Memory B cell (primary cell): ENCODE results near the gene ILRUN.
"Not testable (repeated sequence)": the region's sequence is repeated elsewhere in the genome, so short reads cannot be mapped to it uniquely, and the experiment has no call there.

Experiments
- ATAC-seq: fragments of 150-1000 bp; cut with Tn5 transposase; 2 replicates; pipeline ENCODE4 v1.10.0; 2021; ENCODE audit warnings: low read depth, mild to moderate bottlenecking, moderate library complexity
- DNase-seq, 2 donors: peaks; one replicate each; pipeline ENCODE4 v3.0.0; 2022; ENCODE audit warnings: low spot score in 2 of 2
- H3K27ac Mint-ChIP-seq: one replicate; pipeline ENCODE4 v1.8.0; 2022; ENCODE audit warnings: mild to moderate bottlenecking, moderate library complexity, mixed read lengths
- H3K27me3 Mint-ChIP-seq: one replicate; pipeline ENCODE4 v1.8.0; 2022; ENCODE audit warnings: mixed read lengths
- H3K36me3 Mint-ChIP-seq: one replicate; pipeline ENCODE4 v1.8.0; 2022; ENCODE audit warnings: mild to moderate bottlenecking, mixed read lengths
- H3K4me1 Mint-ChIP-seq: one replicate; pipeline ENCODE4 v1.8.0; 2022; ENCODE audit warnings: mixed read lengths
- H3K4me3 Mint-ChIP-seq: one replicate; pipeline ENCODE4 v1.8.0; 2022; ENCODE audit warnings: mild to moderate bottlenecking, moderate library complexity, mixed read lengths
- H3K9me3 Mint-ChIP-seq: one replicate; pipeline ENCODE4 v1.8.0; 2022; ENCODE audit warnings: mixed read lengths

Gene ILRUN

GRCh38 chr6:34650823-34651222, 45.7 kb downstream of the ILRUN start:
- H3K27ac Mint-ChIP-seq = no peak overlapping the region

GRCh38 chr6:34650232-34650631, 46.3 kb downstream of the ILRUN start:
- not testable (repeated sequence) for H3K4me3 Mint-ChIP-seq, DNase-seq, H3K27ac Mint-ChIP-seq, H3K9me3 Mint-ChIP-seq, ATAC-seq, H3K27me3 Mint-ChIP-seq
- Mint-ChIP-seq H3K36me3 (peaks cover 23% of the 10 kb centered on the region), H3K4me1 (peaks cover 21% of the 10 kb centered on the region)

More at GRCh38 chr6:34650823-34651222, 45.7 kb downstream of the ILRUN start:
- H3K4me3 Mint-ChIP-seq = no peak overlapping the region
- no peaks in the 10 kb centered on the region for H3K9me3 Mint-ChIP-seq
- H3K27me3 Mint-ChIP-seq = no peaks in the 10 kb centered on the region
- peaks cover 21% of the 10 kb centered on the region for H3K4me1 Mint-ChIP-seq
- peaks cover 20% of the 10 kb centered on the region for H3K36me3 Mint-ChIP-seq
- no peak for ATAC-seq
- DNase-seq = no peak

DNA sequence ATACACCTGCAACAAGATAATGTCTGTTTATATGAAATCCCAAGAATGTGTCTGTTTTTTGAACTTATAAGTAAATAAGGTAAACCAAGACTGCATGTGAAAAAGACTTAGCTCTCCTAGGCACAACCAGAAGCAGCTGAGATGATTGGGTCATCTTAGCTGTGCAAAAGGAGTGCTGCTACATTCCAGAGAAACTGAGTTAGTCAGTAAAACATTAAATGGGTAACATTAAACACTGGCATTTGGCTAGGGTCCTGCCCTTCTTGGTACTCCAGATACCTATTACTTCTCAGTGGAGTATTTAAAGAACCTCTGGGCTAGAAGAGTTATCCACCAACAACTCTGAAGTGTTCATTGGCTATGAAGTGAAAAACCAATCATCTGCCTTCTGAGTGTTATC, 47.8 kb downstream of the ILRUN start:
- H3K4me3 Mint-ChIP-seq = no peak overlapping the region
- peaks cover 21% of the 10 kb centered on the region for H3K4me1 Mint-ChIP-seq
- peaks cover 24% of the 10 kb centered on the region for H3K36me3 Mint-ChIP-seq
- H3K27ac Mint-ChIP-seq = peak overlapping the region; percentile 81
- no peaks in the 10 kb centered on the region for H3K27me3 Mint-ChIP-seq
- ATAC-seq = no peak
- H3K9me3 Mint-ChIP-seq = no peaks in the 10 kb centered on the region
- DNase-seq = no peak
